Psoas muscle (tissue), 8 donors: ENCODE data around the gene UBE2D2. TPM values are rescaled to one million over a fixed set of nuclear protein-coding genes. Genes with fewer than 3 reads are reported as not detected.

Experiments used
- ATAC-seq, 4 donors: fragments of 200-7000 bp; cut with Tn5 transposase; one replicate each; pipeline ENCODE4 v1.9.1; 2020; ENCODE audit warnings: moderate library complexity in 3 of 4, mild to moderate bottlenecking in 2 of 4
- DNase-seq, 2 donors: peaks; one replicate each; pipeline ENCODE4 v3.0.0-alpha.2; 2020
- H3K27ac ChIP-seq: fragments of 200-600 bp; one replicate; pipeline ENCODE4 v1.8.0; 2022
- H3K27me3 ChIP-seq, 3 donors: fragments of 200-600 bp in 1 of 3; one replicate each; pipeline versions ENCODE4 v1.6.1 to v1.8.0; 2013 to 2022; ENCODE audit warnings: low read length in 2 of 3, mild to moderate bottlenecking in 2 of 3, moderate library complexity in 1 of 3; ENCODE audit not compliant: insufficient read depth in 3 of 3
- H3K36me3 ChIP-seq, 2 donors: fragments of 200-600 bp in 1 of 2; one replicate each; pipeline versions ENCODE4 v1.6.1 to v1.8.0; 2013 to 2022; ENCODE audit warnings: low read depth in 1 of 2, mild to moderate bottlenecking in 1 of 2, moderate library complexity in 1 of 2; ENCODE audit not compliant: insufficient read depth in 1 of 2
- H3K4me1 ChIP-seq: fragments of 200-600 bp; one replicate; pipeline ENCODE4 v1.8.0; 2022
- H3K4me3 ChIP-seq: fragments of 200-600 bp; one replicate; pipeline ENCODE4 v1.8.0; 2022; ENCODE audit warnings: mild to moderate bottlenecking
- H3K9me3 ChIP-seq: fragments of 200-600 bp; one replicate; pipeline ENCODE4 v1.8.0; 2022
- WGBS, 3 donors: extraction: QIAGEN DNeasy Blood & Tissue Kit; methylation state at CpG; one replicate each; pipeline versions ENCODE4 v1.1.6 to v1.1.7; 2013; 5-methylcytosine and 5-hydroxymethylcytosine counted together
- intact Hi-C, 2 donors: fragments of 100-400 bp; cut with DNase I; formaldehyde crosslinking; loops; one replicate each; pipeline versions ENCODE4 v1.11.0 to v1.14.2; 2022
- polyA plus RNA-seq, 3 donors: library from polyadenylated mRNA; stranded (reverse); fragments of 200-250 nt; gene quantifications; one replicate each; pipeline ENCODE4 v1.2.3, GENCODE V29; 2013
- total RNA-seq, 4 donors: library from RNA; stranded (reverse); fragmentation: NEBNext Ultra II Directional in 2 of 4; extraction: Animal tissue kit (Norgen Biotek cat#: 25700) in 2 of 4; gene quantifications; one replicate each; pipeline versions ENCODE4 v1.2.1 to v1.2.4, GENCODE V29; 2021 to 2023
- TF ChIP-seq, protein P1 (sequence below): fragments of 200-600 bp; IDR thresholded peaks from one replicate; pipeline ENCODE4 v1.8.0; 2022; ENCODE audit warnings: antibody characterized with exemption
- donor health status: healthy with polysubstance abuse.
- donor health status: DM: no; HTN: no; CAD: no; lungs with moderate emphysema.
- donor health status: Bipolar disorder and iron deficiency.
- donor health status: healthy.
- donor health status: DM: yes; HTN: yes; CAD: no.
- donor health status: DM: no; HTN: no; CAD: no.
- donor health status: DM: no; HTN: no; CAD: no.
- donor health status: DM: yes; HTN: yes; CAD: no.

The UBE2D2 gene
- total and polyA plus RNA-seq, 7 donors: 107 to 243 (median 163) TPM

DNA sequence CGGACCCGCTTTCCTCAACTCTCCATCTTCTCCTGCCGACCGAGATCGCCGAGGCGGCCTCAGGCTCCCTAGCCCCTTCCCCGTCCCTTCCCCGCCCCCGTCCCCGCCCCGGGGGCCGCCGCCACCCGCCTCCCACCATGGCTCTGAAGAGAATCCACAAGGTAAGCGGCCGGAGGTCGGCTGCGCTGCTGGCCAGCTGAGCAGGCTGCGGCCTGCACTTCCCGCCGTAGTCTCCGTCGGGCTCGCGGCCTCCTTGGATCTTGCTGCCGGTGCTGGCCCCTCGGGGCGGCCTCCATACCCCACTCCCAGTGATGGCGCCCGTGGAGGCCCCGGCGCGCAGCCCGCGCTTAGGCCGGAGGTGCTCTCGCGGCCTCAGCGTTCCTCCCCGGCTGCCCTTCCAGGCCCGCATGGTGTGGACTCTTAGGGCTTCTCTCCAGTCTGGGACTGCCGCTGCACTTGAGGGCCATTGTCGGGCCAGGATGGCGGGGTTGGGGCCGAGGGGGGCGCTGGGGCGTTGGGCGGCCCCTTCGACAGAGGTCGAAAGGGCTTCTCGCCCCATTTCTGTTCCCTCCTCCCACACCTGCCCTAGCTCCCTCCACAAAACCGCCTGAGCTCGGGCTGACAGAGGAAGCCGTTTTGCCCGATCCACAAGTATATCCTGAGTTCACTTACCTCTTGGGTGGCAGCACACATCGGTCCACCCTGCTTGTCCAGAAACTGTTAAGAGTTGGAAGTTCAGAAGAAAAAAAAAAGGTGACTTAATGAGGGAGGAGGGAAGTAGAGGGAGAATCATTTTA lies 714 bp downstream of the UBE2D2 start:
- Histone ChIP-seq H3K27ac (peak overlapping the region; percentile 98), H3K9me3 (no peaks in the 10 kb centered on the region), H3K4me1 (peaks cover 46% of the 10 kb centered on the region), H3K4me3 (peak overlapping the region; percentile 98), H3K27me3 (no peaks in the 10 kb centered on the region), H3K36me3 (no peaks in the 10 kb centered on the region)
- WGBS, 3 donors: 0 to 1% (median 1%) methylated on average over 34 to 57 of the region's 57 CpGs
- intact Hi-C loops: loop anchor here in 1 of 2 donors (2.0 to 5.0 kb wide), 3 partner anchors 37 to 140 kb away; partner anchors contain the start of gene DNAJC18
- ATAC-seq: peak; percentile 21 to 57 (median 36)
- TF ChIP-seq, protein P1, sequence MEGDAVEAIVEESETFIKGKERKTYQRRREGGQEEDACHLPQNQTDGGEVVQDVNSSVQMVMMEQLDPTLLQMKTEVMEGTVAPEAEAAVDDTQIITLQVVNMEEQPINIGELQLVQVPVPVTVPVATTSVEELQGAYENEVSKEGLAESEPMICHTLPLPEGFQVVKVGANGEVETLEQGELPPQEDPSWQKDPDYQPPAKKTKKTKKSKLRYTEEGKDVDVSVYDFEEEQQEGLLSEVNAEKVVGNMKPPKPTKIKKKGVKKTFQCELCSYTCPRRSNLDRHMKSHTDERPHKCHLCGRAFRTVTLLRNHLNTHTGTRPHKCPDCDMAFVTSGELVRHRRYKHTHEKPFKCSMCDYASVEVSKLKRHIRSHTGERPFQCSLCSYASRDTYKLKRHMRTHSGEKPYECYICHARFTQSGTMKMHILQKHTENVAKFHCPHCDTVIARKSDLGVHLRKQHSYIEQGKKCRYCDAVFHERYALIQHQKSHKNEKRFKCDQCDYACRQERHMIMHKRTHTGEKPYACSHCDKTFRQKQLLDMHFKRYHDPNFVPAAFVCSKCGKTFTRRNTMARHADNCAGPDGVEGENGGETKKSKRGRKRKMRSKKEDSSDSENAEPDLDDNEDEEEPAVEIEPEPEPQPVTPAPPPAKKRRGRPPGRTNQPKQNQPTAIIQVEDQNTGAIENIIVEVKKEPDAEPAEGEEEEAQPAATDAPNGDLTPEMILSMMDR: no peak
- DNase-seq: peak in 1 of 2 donors; percentile 48

DNA sequence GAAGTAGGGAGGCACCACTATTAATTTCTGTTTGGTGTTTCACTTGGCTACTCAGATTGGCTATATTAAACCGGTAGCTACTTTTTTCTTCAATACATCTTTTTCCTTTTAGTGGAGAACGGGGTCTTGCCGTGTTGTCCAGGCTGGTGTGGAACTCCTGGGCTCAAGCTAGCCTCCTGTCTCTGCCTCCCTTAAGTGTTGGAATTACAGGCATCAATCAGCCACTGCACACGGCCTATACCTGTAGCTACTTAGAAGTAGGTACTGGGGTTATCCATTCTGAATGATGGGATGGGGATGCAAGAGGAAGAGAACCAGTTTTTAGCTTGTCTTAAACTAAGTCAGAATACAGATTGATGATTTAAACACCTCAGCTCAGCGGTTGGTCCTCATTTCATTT lies 1.7 kb downstream of the UBE2D2 start:
- intact Hi-C loops: loop anchor here in 1 of 2 donors (5.0 kb wide), 2 partner anchors 126 to 141 kb away; partner anchors contain the start of gene DNAJC18
- Histone ChIP-seq H3K27ac (peak overlapping the region; percentile 98), H3K4me1 (peaks cover 51% of the 10 kb centered on the region), H3K4me3 (peak overlapping the region; percentile 98), H3K27me3 (no peaks in the 10 kb centered on the region), H3K36me3 (no peaks in the 10 kb centered on the region), H3K9me3 (no peaks in the 10 kb centered on the region)
- no peak for ATAC-seq
- TF ChIP-seq, protein P1: no peak
- no peak for DNase-seq
- WGBS, 3 donors: 31 to 38% (median 34%) methylated on average over 5 of the region's 5 CpGs

DNA sequence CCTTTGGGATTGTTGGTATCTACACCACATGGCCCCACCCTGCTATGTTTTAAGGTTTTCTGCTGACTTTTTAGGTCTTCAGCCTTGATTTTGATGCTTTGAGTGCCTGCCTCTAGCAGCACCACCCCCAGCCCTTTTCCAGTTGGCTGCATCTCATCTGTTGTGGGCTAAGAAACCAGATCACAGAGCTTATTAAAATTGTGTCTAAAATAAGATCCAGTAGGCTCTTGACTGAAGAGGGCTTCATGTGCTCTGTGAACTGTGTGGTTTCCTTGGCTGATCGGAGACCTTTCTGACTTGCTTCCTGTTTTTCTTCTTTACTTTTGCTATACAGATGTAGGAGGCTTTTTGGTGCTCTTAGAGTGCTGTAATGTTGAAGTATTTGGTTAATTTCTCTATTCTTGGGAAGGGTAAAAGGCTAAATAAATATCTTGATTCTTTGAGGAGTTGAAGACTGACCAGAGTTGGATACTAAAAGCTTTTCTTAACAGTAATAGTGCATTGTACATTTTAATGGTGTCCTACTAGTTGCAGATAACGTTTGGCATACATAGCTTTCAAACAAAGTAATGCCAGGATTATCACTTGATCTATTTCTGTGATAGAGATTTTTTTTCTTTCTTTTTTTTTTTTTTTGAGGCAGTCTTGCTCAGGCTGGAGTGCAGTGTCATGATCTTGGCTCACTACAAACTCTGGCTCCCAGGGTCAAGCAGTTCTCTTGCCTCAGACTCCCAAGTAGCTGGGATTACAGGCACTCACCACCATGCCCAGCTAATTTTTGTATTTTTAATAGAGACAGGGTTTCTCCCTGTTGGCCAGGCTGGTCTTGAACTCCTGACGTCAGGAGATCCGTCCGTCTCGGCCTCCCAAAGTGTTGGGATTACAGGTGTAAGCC lies 4.5 kb downstream of the UBE2D2 start:
- ATAC-seq: no peak
- H3K27ac ChIP-seq: peak overlapping the region; percentile 75
- no peak for DNase-seq
- TF ChIP-seq, protein P1: no peak
- WGBS, 3 donors: 54 to 71% (median 61%) methylated on average over 6 of the region's 6 CpGs
- intact Hi-C loops: no loop called here
- no peaks in the 10 kb centered on the region for H3K9me3 ChIP-seq
- H3K4me1 ChIP-seq: peaks cover 63% of the 10 kb centered on the region
- peaks cover 4 to 9% of the 10 kb centered on the region in 2 donors for H3K36me3 ChIP-seq
- no peaks in the 10 kb centered on the region for H3K27me3 ChIP-seq
- peak overlapping the region; percentile 45 for H3K4me3 ChIP-seq

DNA sequence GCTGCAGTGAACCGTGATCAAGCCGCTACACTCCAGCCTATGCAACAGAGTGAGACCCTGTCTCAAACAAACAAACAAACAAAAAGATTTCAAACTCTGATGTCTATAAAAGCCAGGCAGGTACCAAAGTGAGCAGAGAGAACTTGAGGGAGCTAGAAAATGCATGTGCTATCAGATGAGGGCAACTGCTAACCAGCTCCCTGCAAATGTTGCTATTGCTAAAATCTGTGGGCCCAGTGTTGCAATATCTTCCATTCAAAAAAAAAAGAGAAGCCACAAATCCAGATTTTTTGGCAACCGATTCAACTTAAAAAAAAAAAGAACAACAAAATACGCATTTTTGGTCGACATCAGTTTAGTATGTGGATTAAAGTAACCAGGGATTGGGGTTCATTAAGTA lies 5.5 kb downstream of the UBE2D2 start:
- intact Hi-C loops: no loop called here
- peak overlapping the region; percentile 75 for H3K27ac ChIP-seq
- peaks cover 4 to 9% of the 10 kb centered on the region in 2 donors for H3K36me3 ChIP-seq
- no peak overlapping the region for H3K4me3 ChIP-seq
- peaks cover 63% of the 10 kb centered on the region for H3K4me1 ChIP-seq
- no peak for DNase-seq
- ATAC-seq: no peak
- TF ChIP-seq, protein P1: no peak
- 85 to 93% (median 88%) methylated on average over 5 of the region's 5 CpGs for WGBS, 3 donors
- H3K27me3 ChIP-seq: no peaks in the 10 kb centered on the region
- H3K9me3 ChIP-seq: no peaks in the 10 kb centered on the region
